COR-L47 (cell line): ENCODE data around the gene ANP32D.
"Not testable (repeated sequence)": the region's sequence is repeated elsewhere in the genome, so short reads cannot be mapped to it uniquely, and the experiment has no call there.

Experiments
- DNase-seq: peaks from one replicate; lab custom pipeline; 2025; lab: John Stamatoyannopoulos, UW

Gene ANP32D

DNA sequence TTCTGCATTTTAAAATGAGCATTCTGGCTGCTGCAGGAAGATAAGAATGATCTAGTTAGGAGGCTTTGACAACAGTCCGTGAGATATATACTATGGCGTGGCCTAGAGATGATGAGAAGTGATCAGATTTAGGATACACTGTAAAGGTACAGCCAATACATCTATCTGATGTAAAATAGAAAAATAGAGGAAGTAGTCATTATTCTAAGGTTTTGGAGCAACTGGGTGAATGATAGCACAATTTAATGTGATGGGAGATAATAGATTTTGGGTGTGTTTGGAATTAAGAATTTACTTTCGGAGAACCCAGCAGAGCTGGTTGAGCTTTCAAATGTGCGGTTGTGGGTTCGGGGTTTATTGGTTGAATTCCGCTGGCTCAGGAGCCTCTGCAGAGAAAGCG, at the start of gene ANP32D:
TSS of gene ANP32D (plus strand) at position 301 of the 400 bp plus-strand sequence. CDS start 106 bp downstream, outside the sequence.
- DNase-seq: no peak

DNA sequence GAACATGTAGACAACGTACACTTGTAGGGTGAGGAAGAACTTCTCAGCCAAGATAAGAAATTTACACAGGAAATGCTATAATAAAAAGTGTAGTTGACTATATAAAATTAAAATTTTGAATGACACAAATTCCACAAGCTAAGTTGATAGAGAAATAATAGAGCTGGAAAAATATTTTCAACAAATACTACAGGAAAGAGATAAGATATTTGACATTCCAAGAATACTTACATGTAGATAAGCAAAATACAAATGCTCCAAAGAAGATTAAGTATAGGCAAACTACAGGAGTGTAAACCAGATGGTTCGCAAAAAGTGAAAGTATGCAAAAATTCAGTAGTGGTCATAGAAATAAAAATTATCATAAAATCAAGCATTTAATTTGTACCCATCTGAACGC, 49.2 kb upstream of the ANP32D start:
- no peak for DNase-seq

DNA sequence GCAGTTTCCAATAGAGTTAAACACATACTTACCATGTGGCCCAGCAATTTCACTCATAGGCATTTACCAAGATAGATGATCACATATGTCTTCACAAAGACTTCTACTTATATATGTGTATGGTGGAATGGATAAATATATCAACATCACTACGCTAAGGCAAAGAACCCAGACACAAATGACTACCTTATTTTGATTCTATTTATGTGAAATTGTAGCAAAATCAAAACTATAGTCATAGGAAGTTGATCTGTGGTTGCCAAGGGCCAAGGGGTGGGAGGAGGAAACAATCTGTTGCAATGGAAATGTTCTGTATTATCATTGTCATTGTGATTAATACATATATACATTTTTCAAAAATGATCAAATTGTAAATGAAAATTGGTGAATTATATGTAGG, 47.7 kb upstream of the ANP32D start:
- no peak for DNase-seq

DNA sequence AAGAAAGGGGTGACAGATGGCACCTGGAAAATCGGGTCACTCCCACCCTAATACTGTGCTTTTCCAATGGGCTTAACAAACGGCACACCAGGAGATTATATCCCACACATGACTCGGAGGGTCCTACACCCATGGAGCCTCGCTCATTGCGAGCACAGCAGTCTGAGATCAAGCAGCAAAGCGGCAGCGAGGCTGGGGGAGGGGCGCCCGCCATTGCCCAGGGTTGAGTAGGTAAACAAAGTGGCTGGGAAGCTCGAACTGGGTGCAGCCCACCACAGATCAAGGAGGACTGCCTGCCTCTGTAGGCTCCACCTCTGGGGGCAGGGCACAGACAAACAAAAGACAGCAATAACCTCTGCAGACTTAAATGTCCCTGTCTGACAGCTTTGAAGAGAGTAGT, 38.3 kb upstream of the ANP32D start:
- DNase-seq: not testable (repeated sequence)

- no peak for DNase-seq
Observed at GRCh38 chr12:48441069-48441468, 31.3 kb upstream of the ANP32D start.

DNA sequence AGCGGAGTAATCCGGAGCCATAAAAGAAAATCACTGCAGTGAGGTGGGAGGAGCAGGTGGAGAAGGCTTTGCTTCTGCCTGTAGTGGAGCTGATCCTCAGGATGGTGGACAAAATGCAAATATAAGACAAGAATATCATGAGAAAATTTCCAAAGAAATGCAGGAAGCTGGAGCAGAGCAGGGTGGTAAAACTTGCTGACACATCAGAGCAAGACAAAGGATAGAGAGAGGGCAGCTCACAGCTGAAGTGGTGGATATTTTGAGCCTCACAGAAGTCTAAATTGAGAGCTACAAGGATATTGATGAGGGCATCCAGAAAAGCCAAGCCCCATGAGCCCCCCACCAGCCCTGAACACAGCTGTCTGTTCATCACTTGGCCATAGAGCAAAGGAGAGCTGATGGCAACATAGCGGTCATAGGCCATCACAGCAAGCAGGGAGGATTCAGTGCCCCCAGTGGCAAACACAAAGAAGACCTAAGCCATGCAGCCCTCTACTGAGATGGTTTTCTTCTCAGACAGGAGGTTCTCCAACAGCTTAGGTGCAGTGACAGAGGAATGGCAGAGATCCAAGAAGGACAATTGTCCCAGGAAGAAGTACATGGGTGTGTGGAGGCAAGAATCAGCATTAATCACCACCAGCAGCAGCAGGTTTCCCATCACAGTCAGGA, 30.0 kb upstream of the ANP32D start:
- DNase-seq: no peak

DNA sequence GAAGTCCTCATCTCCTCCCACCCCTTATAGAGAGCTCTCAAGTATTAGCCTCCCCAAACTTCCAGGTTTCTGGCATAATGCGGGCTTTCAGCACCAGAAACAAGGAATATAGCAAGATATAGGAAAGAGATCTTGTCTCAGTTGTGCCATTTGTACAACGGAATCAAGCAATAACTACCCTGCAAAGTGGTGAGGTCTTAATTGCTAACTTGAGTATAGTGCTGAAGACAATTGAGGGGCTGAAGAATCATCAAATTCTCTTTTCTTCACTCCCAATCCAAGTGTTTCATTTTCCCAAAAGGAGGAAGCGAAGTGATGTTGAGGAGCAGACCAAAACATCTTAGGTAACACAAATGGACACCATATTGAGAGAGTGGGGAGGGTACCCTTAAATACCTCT, 26.8 kb upstream of the ANP32D start:
- DNase-seq: no peak

- DNase-seq: no peak
Observed at GRCh38 chr12:48446161-48446776, 26.1 kb upstream of the ANP32D start.

DNA sequence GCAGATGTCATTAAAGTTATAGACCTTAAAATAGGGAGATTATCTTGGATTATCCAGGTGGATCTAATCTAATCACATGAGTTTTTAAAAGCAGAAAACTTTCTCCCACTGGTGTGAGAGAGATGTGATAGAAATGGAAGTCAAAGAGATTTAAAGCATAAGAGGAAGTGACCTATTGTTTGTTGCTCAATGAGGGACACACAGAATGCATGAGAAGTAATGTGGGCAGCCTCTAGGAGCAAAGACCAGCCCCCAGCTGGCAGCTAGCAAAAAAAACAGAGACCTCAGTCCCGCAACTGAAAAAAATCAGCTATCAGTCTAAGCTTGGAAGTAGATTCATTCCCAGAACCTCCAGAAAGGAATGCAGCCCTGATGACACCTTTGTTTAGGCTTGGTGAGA, 24.6 kb upstream of the ANP32D start:
- DNase-seq: no peak

DNA sequence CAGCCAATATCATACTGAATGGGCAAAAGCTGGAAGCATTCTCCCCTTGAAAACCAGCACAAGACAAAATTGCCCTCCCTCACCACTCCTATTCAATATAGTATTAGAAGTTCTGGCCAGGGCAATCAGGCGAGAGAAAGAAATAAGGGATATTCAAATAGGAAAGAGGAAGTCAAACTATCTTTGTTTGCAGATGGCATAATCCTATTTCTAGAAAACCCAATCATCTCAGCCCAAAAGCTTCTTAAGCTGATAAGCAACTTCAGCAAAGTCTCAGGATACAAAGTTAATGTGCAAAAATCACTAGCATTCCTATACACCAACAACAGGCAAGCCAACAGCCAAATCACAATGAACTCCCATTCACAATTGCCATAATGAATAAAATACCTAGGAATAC, 21.0 kb upstream of the ANP32D start:
- DNase-seq: no peak

DNA sequence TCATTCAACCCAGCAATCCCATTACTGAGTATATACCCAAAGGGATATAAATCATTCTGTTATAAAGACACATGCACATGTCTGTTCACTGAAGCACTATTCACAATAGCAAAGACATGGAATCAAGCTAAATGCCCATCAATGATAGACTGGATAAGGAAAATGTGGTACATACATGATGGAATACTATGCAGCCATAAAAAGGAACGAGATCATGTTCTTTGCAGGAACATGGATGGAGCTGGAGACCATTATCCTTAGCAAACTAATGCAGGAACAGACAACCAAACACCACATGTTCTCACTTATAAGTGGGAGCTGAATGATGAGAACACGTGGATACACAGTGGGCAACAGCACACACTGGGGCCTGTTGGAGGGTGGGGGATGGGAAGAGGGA, 19.4 kb upstream of the ANP32D start:
- DNase-seq: not testable (repeated sequence)

GRCh38 chr12:48454667-48455066, 17.7 kb upstream of the ANP32D start:
- no peak for DNase-seq

GRCh38 chr12:48455116-48455515, 17.2 kb upstream of the ANP32D start:
- DNase-seq: no peak

- DNase-seq: no peak
Observed at GRCh38 chr12:48459259-48459658, 13.1 kb upstream of the ANP32D start.

- not testable (repeated sequence) for DNase-seq
Observed at GRCh38 chr12:48469027-48469426, 3.3 kb upstream of the ANP32D start.

GRCh38 chr12:48473061-48473460, 702 bp downstream of the ANP32D start:
- no peak for DNase-seq

- DNase-seq: not testable (repeated sequence)
Observed at GRCh38 chr12:48474497-48474896, 2.1 kb downstream of the ANP32D start.

- DNase-seq: no peak
Observed at GRCh38 chr12:48482198-48482597, 9.8 kb downstream of the ANP32D start, which contains the start of gene C12orf54. Gene C12orf54, plus strand, starts transcription at chr12:48482498. Its CDS starts 799 bp downstream, at chr12:48483297.

GRCh38 chr12:48482930-48483329, 10.6 kb downstream of the ANP32D start:
- DNase-seq: no peak

GRCh38 chr12:48486261-48486660, 13.9 kb downstream of the ANP32D start:
- no peak for DNase-seq

GRCh38 chr12:48486679-48487078, 14.3 kb downstream of the ANP32D start:
- DNase-seq: no peak

- DNase-seq: no peak
Observed at GRCh38 chr12:48489012-48489411, 16.7 kb downstream of the ANP32D start.

DNA sequence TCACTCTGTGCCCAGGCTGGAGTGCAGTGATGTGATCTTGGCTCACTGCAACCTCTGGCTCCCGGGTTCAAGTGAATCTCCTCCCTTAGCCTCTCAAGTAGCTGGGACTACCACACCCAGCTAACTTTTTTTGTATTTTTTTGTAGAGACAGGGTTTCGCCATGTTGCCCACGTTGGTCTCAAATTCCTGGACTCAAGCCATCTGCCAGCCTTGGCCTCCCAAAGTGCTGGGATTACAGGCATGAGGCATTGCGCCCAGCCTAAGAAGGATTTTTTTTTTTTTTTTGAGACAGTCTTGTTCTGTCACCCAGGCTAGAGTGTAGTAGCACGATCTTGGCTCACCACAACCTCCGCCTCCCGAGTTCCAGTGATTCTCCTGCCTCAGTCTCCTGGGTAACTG, 17.1 kb downstream of the ANP32D start:
- not testable (repeated sequence) for DNase-seq

GRCh38 chr12:48500281-48500680, 27.9 kb downstream of the ANP32D start:
- not testable (repeated sequence) for DNase-seq
